HCT116 (cell line): ENCODE results near the gene GSTM3. TPM values are rescaled to one million over a fixed set of nuclear protein-coding genes. Genes with fewer than 3 reads are reported as not detected.

Source experiments
- ATAC-seq: fragments of 200-7000 bp; cut with Tn5 transposase; 2 replicates; pipeline ENCODE4 v1.9.1; 2020; ENCODE audit warnings: mild to moderate bottlenecking, moderate library complexity
- BruUV-seq: library from RNA; stranded (reverse); fragments of 400-500 nt; replicated peaks from 2 replicates; lab custom pipeline; 2021; lab: Mats Ljungman, UMichigan
- CTCF ChIA-PET: fragments of 300-600 bp; sonication (Branson Sonifier 250); formaldehyde crosslinking; loops from one replicate; lab custom pipeline; 2021; ENCODE audit warnings: antibody characterized with exemption; lab: Charles Lee
- POLR2A ChIA-PET: fragments of 300-600, 350-600 bp; sonication (Branson Sonifier 250); formaldehyde crosslinking; loops from one replicate; lab custom pipeline; 2021; ENCODE audit warnings: antibody characterized with exemption; lab: Charles Lee
- RAD21 ChIA-PET, 2 experiments: fragments of 300-600 bp; sonication (Branson Sonifier 250); formaldehyde crosslinking; loops; one replicate each; lab custom pipeline; 2023; ENCODE audit warnings: low total read pairs in 2 of 2; ENCODE audit not compliant: uncharacterized antibody in 2 of 2, unreplicated experiment in 2 of 2, low non-redundant PET in 1 of 2; lab: Charles Lee
- DNase-seq: peaks from one replicate; pipeline ENCODE4 v3.0.0-alpha.2; 2010; ENCODE audit warnings: low read depth, low spot score
- H2AFZ ChIP-seq: fragments of 200-600 bp; shearing (Covaris generic), sonication (generic); 2 replicates; pipeline ENCODE4 v1.6.1; 2017; ENCODE audit warnings: low read depth, mixed run types, mixed read lengths, antibody characterized with exemption, low read length; ENCODE audit not compliant: poor library complexity, severe bottlenecking
- H3K27ac ChIP-seq: 2 replicates; pipeline ENCODE4 v1.5.1; 2012; ENCODE audit warnings: low read depth, low read length
- H3K27me3 ChIP-seq: fragments of 200-600 bp; sonication (generic); 2 replicates; pipeline ENCODE4 v1.6.1; 2016; ENCODE audit warnings: mixed run types, low read length, mixed read lengths; ENCODE audit not compliant: insufficient read depth
- H3K36me3 ChIP-seq, 2 experiments: fragments of 200-500 bp in 1 of 2; fragments of 200-600 bp in 1 of 2; sonication (Bioruptor generic) in 1 of 2; sonication (generic) in 1 of 2; 2 replicates each; pipeline versions ENCODE4 v1.5.1 to v1.6.1; 2014 to 2016; ENCODE audit warnings: low read length in 2 of 2, inconsistent platforms in 1 of 2, mixed read lengths in 1 of 2, mixed run types in 1 of 2; ENCODE audit not compliant: insufficient read depth in 2 of 2, control insufficient read depth in 1 of 2
- H3K4me1 ChIP-seq, 2 experiments: fragments of 200-600 bp in 1 of 2; sonication (generic) in 1 of 2; 2 replicates each; pipeline versions ENCODE4 v1.5.1 to v1.6.1; 2012 to 2017; ENCODE audit warnings: low read length in 2 of 2, inconsistent platforms in 1 of 2, mild to moderate bottlenecking in 1 of 2, mixed read lengths in 1 of 2, mixed run types in 1 of 2, moderate library complexity in 1 of 2; ENCODE audit not compliant: insufficient read depth in 2 of 2, control insufficient read depth in 1 of 2
- H3K4me2 ChIP-seq: fragments of 200-600 bp; sonication (generic); 2 replicates; pipeline ENCODE4 v1.6.1; 2017; ENCODE audit warnings: mixed run types, low read length, mixed read lengths
- H3K4me3 ChIP-seq, 2 experiments: fragments of 200-600 bp in 1 of 2; sonication (generic) in 1 of 2; replicated peaks in 1 of 2; 2 replicates each; pipeline ENCODE4 v1.5.1; 2011 to 2016; ENCODE audit warnings: low read length in 2 of 2, control low read depth in 1 of 2, low read depth in 1 of 2, mild to moderate bottlenecking in 1 of 2, mixed read lengths in 1 of 2, mixed run types in 1 of 2
- H3K79me2 ChIP-seq: fragments of 200-600 bp; sonication (generic); 2 replicates; pipeline ENCODE4 v1.6.1; 2017; ENCODE audit warnings: mild to moderate bottlenecking, mixed run types, low read length, moderate library complexity, mixed read lengths; ENCODE audit not compliant: insufficient read depth
- H3K9ac ChIP-seq: fragments of 200-600 bp; sonication (generic); 2 replicates; pipeline ENCODE4 v1.6.1; 2016; ENCODE audit warnings: low read length, mixed read lengths
- H3K9me2 ChIP-seq: fragments of 200-600 bp; sonication (generic), shearing (Covaris generic); 2 replicates; pipeline ENCODE4 v1.6.1; 2017; ENCODE audit warnings: mixed run types, mild to moderate bottlenecking, moderate library complexity; ENCODE audit not compliant: insufficient read depth
- H3K9me3 ChIP-seq, 2 experiments: fragments of 200-500 bp in 1 of 2; fragments of 200-600 bp in 1 of 2; sonication (Bioruptor generic) in 1 of 2; sonication (generic) in 1 of 2; 2 replicates each; pipeline ENCODE4 v1.6.1; 2014 to 2017; ENCODE audit warnings: low read length in 2 of 2, mixed read lengths in 2 of 2, inconsistent platforms in 1 of 2, low read depth in 1 of 2, mild to moderate bottlenecking in 1 of 2, mixed run types in 1 of 2, moderate library complexity in 1 of 2; ENCODE audit not compliant: control insufficient read depth in 1 of 2, insufficient read depth in 1 of 2
- H4K20me1 ChIP-seq: fragments of 200-600 bp; sonication (generic), shearing (Covaris generic); 2 replicates; pipeline ENCODE4 v1.6.1; 2017; ENCODE audit warnings: mixed run types, mild to moderate bottlenecking, moderate library complexity; ENCODE audit not compliant: insufficient read depth
- CBX3 ChIP-seq: IDR thresholded peaks from 2 replicates; pipeline ENCODE4 v1.6.1; 2012; ENCODE audit warnings: low read depth
- CEBPB ChIP-seq: IDR thresholded peaks from 2 replicates; pipeline ENCODE4 v1.6.1; 2012; ENCODE audit warnings: low read depth
- EGR1 ChIP-seq: IDR thresholded peaks from 2 replicates; pipeline ENCODE4 v1.6.1; 2012; ENCODE audit warnings: low read depth
- ELF1 ChIP-seq: IDR thresholded peaks from 2 replicates; pipeline ENCODE4 v1.6.1; 2012; ENCODE audit warnings: low read depth, borderline replicate concordance
- EZH2 ChIP-seq: fragments of 200-600 bp; sonication (generic); IDR thresholded peaks from 2 replicates; pipeline ENCODE4 v1.6.1; 2017; ENCODE audit warnings: antibody characterized with exemption, mixed run types
- EZH2phosphoT487 ChIP-seq: fragments of 200-600 bp; IDR thresholded peaks from 2 replicates; pipeline ENCODE4 v1.6.1; 2018; ENCODE audit warnings: antibody characterized with exemption, borderline replicate concordance
- JUND ChIP-seq: IDR thresholded peaks from 2 replicates; pipeline ENCODE4 v1.6.1; 2012
- MAX ChIP-seq: IDR thresholded peaks from 2 replicates; pipeline ENCODE4 v1.6.1; 2012
- POLR2AphosphoS5 ChIP-seq: IDR thresholded peaks from 2 replicates; pipeline ENCODE4 v1.6.1; 2011; ENCODE audit warnings: mild to moderate bottlenecking, low read depth, low read length, moderate library complexity
- RAD21 ChIP-seq: IDR thresholded peaks from 2 replicates; pipeline ENCODE4 v1.6.1; 2012; ENCODE audit warnings: low read depth, mild to moderate bottlenecking
- REST ChIP-seq: IDR thresholded peaks from 2 replicates; pipeline ENCODE4 v1.6.1; 2012; ENCODE audit warnings: low read depth
- SIN3A ChIP-seq: IDR thresholded peaks from 2 replicates; pipeline ENCODE4 v1.6.1; 2012; ENCODE audit warnings: low read depth
- SP1 ChIP-seq: IDR thresholded peaks from 2 replicates; pipeline ENCODE4 v1.6.1; 2012; ENCODE audit warnings: low read depth
- SRF ChIP-seq: IDR thresholded peaks from 2 replicates; pipeline ENCODE4 v1.6.1; 2012; ENCODE audit warnings: low read depth
- TCF7L2 ChIP-seq: IDR thresholded peaks from 2 replicates; pipeline ENCODE4 v1.7.0; 2011; ENCODE audit warnings: borderline replicate concordance, inconsistent platforms; ENCODE audit not compliant: insufficient read depth, insufficient read length; ENCODE audit errors: extremely low read depth
- YY1 ChIP-seq: IDR thresholded peaks from 2 replicates; pipeline ENCODE4 v1.6.1; 2011; ENCODE audit warnings: low read length, low read depth, moderate library complexity, mild to moderate bottlenecking; ENCODE audit not compliant: insufficient replicate concordance; ENCODE audit errors: extremely low read depth
- ZBTB33 ChIP-seq: IDR thresholded peaks from 2 replicates; pipeline ENCODE4 v1.6.1; 2011; ENCODE audit warnings: mild to moderate bottlenecking, low read length, moderate library complexity; ENCODE audit not compliant: insufficient replicate concordance; ENCODE audit errors: extremely low read depth
- ZFX ChIP-seq: fragments of 450-650 bp; IDR thresholded peaks from 2 replicates; pipeline ENCODE4 v1.6.1; 2017
- ZNF274 ChIP-seq: fragments of 200-500 bp; sonication (Bioruptor generic); IDR thresholded peaks from 2 replicates; pipeline ENCODE4 v1.6.1; 2014; ENCODE audit warnings: mild to moderate bottlenecking, low read depth, low read length, inconsistent platforms
- intact Hi-C: fragments of 100-400 bp; cut with micrococcal nuclease; formaldehyde crosslinking; loops from 2 replicates; pipeline ENCODE4 v1.10.0; 2022
- total RNA-seq: library from RNA; stranded (reverse); gene quantifications from one replicate; pipeline ENCODE4 v1.2.1, GENCODE V29; 2021; ENCODE audit not compliant: unreplicated experiment
- TF ChIP-seq, protein P1 (sequence below), 3 experiments: fragments of 200-600 bp in 1 of 3; sonication (generic) in 1 of 3; IDR thresholded peaks in 2 of 3; conservative IDR thresholded peaks in 1 of 3; 2 replicates each; pipeline ENCODE4 v1.5.1; 2012 to 2017; ENCODE audit warnings: low read depth in 2 of 3, low read length in 2 of 3, antibody characterized with exemption in 1 of 3, borderline replicate concordance in 1 of 3, control low read depth in 1 of 3, mild to moderate bottlenecking in 1 of 3, mixed read lengths in 1 of 3, mixed run types in 1 of 3, moderate library complexity in 1 of 3; ENCODE audit not compliant: insufficient read depth in 1 of 3

GSTM3 gene
- total RNA-seq, 1 experiment from 2014 or later, result 0.39 TPM

- Histone ChIP-seq H3K79me2 (no peaks in the 10 kb centered on the region), H3K4me2 (peak overlapping the region; percentile 19; the same call in 1 of the 2 replicates), H3K9me2 (no peaks in the 10 kb centered on the region), H3K36me3 (no peaks in the 10 kb centered on the region), H4K20me1 (no peaks in the 10 kb centered on the region), H3K4me3 (no peak overlapping the region), H3K9ac (no peak overlapping the region), H3K4me1 (peaks cover 33 to 74% of the 10 kb centered on the region in 2 experiments), H3K27ac (no peak overlapping the region), H2AFZ (no peak overlapping the region), H3K9me3 (no peaks in the 10 kb centered on the region), H3K27me3 (no peaks in the 10 kb centered on the region)
- DNase-seq, result no peak
- ChIA-PET POLR2A (no interaction called here), CTCF (interaction anchor here (1.3 to 19.5 kb wide), 3 partner anchors 10 to 195 kb away, joined by 3 to 396 read pairs (median 3); partner anchors contain the start of gene AHCYL1), RAD21 (no interaction called here)
- no TSS peak for BruUV-seq
- intact Hi-C loops, result no loop called here
- TF ChIP-seq EZH2 (no peak), ZNF274 (no peak), ZBTB33 (no peak), SIN3A (no peak), SP1 (no peak), EGR1 (no peak), SRF (no peak), REST (no peak), JUND (no peak), TCF7L2 (no peak), EZH2phosphoT487 (no peak), MAX (no peak), YY1 (no peak), ZFX (no peak), ELF1 (no peak), RAD21 (no peak), POLR2AphosphoS5 (no peak), CEBPB (no peak), CBX3 (no peak)
- TF ChIP-seq, protein P1, sequence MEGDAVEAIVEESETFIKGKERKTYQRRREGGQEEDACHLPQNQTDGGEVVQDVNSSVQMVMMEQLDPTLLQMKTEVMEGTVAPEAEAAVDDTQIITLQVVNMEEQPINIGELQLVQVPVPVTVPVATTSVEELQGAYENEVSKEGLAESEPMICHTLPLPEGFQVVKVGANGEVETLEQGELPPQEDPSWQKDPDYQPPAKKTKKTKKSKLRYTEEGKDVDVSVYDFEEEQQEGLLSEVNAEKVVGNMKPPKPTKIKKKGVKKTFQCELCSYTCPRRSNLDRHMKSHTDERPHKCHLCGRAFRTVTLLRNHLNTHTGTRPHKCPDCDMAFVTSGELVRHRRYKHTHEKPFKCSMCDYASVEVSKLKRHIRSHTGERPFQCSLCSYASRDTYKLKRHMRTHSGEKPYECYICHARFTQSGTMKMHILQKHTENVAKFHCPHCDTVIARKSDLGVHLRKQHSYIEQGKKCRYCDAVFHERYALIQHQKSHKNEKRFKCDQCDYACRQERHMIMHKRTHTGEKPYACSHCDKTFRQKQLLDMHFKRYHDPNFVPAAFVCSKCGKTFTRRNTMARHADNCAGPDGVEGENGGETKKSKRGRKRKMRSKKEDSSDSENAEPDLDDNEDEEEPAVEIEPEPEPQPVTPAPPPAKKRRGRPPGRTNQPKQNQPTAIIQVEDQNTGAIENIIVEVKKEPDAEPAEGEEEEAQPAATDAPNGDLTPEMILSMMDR (IDR thresholded peaks at IDR 0.05 in 2 of 3, conservative IDR thresholded peaks at IDR 0.05 in 1 of 3; ENCODE audit: borderline replicate concordance in 1 of 3, insufficient read depth in 1 of 3, low read depth in 2 of 3, low read length in 2 of 3), result no peak
- ATAC-seq, result no peak
Observed at GRCh38 chr1:109786531-109787021, 45.7 kb upstream of the GSTM3 start.
